HG03025 (cell line): ENCODE measurements around the gene ESYT2.

ENCODE experiments used
- ATAC-seq: cut with Tn5 transposase; IDR thresholded peaks from one replicate; pipeline ENCODE4 v1.9.1; 2021; ENCODE audit warnings: mild to moderate bottlenecking, moderate library complexity; ENCODE audit not compliant: unreplicated experiment, low FRiP score

ESYT2 gene

DNA sequence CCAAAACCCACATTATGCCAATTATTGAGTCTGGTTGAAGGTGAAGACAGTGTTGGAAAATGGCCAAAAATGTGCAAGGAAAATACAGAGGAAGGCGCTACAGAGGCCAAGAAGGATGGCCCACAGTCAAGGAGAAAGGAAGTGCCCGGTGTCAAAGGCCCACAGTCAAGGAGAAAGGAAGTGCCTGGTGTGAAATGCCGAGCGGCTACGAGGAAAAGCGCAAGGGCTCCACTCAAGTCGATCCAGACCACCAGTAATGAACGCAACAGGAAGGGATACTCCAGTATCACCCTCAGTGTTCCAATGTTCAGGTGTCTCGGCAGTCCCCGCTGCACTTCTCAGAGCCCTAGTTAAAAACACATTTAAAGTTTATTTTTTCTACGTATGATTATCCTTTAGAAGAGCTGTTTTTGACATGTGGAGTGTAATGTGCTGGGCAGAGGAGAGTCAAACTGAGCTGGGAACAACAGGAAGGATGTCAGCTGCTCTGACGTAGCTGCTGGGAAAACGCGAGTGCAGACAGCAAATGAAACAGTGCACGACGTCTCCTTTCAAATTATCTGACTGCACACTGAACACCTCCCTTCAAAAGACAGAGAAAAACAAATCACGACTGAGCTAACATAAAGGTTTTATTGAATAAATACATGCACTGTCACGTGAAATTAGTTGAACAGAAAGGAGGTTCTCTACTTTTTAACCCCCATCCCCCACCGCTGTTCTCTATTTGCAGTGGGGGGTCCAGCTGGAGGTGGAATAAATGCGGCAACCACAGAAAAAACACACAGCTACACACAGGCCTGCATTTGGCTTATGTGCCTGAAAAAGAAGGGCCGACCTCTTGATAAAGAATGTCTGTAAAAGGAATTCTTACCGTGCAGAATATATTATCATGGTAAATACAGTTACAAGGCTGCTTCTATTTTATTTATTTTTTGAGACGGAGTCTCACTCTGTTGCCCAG, 98.6 kb downstream of the ESYT2 start:
- no peak for ATAC-seq

DNA sequence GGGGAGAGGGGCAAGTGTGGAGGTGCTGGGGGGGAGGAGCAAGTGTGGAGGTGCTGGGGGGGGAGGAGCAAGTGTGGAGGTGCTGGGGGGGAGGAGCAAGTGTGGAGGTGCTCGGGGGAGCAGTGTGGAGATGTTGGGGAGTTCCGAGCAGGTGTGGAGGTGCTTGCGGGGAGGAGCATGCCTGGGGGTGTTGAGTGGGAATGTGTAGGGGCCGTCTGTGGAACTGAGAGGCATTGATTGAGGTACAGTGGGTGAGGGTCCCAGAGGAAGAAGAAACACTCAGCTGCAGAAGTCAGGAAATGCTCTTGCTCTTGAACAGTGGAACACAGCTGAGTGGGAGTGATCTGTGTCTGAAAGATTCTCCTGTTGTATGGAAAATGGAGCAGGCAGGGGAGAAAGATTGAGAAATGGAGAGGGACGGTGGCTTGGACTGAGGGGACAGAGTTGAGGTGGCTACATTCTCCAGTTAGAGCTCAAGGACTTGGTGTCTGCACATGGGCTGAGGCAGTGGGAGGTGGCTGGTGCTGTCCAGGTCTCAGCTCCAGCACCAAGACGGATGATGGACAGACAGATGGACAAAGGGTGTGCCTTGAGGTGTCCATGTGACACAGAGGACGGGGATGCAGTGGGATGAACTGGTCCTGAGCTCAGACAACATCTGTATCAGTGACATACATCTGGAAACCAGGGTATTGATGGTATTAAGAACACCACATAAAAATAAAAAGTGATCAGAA, 99.5 kb downstream of the ESYT2 start:
- ATAC-seq: no peak

DNA sequence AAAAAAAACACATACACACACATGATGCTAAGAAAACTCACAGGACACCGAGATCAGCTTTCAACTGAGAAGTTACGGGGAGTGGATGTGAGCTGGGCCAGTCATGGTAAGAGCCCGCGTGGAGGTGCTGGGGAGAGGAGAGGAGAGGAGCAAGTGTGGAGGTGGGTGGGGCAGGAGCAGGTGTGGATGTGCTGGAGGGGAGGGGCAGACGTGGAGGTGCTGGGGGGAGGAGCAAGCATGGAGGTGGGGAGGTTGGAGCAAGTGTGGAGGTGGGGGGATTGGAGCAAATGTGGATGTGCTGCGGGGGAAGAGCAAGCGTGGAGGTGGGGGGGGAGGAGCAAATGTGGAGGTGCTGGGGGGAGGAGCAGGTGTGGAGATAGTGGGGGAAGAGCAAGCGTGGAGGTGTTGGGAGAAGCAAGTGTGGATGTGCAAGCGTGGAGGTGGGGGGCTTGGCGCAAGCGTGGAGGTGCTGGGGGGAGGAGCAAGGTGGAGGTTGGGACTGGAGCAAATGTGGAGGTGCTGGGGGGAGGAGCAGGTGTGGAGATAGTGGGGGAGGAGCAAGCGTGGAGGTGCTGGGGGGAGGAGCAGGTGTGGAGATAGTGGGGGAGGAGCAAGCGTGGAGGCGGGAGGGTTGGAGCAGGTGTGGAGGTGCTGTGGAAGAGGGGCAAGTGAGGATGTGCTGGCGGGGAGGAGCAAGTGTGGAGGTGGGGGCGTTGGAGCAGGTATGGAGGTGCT, 100.2 kb downstream of the ESYT2 start:
- ATAC-seq: no peak

DNA sequence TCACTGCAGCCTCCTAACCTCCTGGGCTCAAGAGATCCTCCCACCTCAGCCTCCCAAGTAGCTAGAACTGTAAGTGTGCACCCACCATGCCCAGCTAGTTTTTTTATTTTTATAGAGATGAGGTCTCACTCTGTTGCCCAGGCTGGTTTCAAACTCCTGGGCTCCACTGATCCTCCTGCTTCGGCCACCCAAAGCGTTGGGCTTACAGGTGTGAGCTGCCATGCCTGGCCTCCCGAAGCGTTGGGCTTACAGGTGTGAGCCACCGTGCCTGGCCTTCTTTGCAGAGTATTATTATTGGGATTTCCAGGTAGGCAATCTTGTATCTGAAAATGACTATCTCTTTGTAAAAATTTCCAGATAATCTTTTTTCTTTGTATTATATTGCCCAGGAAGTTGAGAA, 101.6 kb downstream of the ESYT2 start:
- no peak for ATAC-seq

DNA sequence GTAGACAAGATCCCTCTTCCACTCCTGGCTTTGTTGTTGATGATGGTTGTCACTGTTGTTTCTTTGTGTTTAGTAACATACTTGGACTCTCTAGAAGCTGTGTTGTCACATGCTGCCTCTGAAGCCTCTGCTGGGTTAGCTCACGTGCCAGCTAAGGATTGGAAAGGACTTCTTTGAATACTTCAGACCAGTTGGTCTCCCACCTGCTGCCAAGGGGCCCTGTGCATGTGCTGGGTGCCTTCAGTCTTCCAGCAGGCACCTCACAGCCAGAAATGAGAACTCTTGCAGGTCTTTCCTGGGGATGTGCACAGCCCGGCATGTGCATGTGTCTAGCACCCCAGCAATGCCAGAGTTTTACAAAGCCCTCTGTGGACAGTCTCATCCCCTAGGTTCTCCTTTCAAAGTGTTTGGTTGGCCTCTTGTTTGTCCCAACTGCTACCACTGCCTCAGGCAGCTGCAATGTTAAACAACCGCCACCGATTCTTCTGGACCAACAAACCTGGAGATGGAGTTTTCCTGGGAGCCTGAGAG, 103.0 kb downstream of the ESYT2 start:
- ATAC-seq: no peak

DNA sequence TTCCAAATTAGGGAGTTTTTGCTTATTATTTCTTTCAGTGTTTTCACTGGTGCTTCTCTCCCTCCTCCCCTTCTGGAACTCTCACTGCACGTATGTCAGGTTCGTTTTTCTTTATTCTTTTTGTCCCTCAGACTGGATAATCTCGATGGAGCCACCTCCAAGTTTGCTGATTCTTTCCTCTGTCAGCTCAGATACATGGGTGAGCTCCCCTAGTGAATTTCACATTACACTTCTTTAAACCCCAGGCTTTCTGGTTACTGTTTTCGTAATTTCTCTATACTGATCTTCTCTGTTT, 103.9 kb downstream of the ESYT2 start:
- no peak for ATAC-seq

DNA sequence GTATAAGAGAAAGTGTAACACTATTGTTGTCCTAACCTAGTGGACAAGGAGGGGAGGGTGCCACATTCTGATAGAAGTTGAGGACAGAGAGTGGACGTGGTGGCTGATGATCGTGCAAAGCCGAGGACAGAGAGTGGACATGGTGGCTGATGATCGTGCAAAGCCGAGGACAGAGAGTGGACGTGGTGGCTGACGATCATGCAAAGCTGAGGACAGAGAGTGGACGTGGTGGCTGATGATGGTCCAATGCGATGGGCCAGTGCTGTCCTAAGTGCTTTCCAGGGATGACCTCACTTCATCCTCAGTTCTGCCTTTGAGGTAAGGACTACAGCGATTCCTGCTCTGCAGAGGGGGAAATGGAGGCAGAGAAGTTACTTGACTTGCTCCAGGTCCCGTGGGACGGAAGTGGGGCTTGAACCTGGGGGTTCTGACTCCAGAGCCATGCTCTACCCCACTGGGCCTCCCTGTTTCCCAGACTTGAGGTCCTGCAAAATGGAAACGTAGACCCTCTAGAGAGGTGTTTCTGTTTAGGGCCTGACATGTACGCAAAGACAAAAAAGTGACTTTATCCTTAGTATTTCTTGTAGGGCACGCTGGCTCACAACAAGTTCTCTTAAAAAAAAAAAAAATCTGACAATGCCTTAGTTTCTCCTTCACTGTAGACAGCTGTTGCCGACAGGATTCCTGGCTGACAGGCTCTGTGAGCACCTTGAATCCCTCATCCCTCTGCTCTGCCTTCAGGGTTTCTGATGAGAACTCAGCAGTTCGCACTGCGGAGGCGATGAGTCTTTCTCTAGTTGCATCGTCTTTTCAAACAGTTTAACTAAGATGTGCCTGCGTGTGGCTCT, 104.4 kb downstream of the ESYT2 start:
- no peak for ATAC-seq

DNA sequence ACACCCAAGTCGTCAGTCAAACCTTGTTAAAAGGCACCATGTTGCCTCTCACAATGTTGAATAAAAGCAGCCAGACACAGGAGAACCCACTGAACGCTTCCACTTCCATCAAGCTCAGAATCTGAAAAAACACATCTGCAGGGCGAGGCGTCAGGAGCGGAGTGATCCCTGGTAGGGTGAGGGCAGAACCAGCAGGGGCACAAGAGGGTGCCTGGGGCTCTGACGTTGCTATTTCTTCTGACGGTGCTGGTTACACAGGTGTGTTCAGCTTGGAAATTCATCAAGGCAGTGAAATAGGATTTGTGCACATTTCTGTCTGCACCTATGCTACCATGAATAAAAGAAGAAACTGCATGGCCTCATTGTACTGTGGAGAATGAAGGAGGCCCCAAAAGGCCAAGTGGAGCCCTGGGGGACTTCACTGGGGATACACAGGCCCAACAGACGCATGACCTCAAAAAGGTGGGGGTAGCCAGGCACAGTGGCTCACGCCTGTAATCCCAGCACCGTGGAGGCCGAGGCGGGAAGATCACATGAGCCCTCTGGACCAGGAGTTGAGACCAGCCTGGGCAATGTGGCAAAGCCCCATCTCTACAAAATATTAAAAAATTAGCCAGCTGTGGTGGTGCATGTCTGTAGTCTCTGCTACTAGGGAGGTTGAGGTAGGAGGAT, 105.5 kb downstream of the ESYT2 start:
- ATAC-seq: no peak

DNA sequence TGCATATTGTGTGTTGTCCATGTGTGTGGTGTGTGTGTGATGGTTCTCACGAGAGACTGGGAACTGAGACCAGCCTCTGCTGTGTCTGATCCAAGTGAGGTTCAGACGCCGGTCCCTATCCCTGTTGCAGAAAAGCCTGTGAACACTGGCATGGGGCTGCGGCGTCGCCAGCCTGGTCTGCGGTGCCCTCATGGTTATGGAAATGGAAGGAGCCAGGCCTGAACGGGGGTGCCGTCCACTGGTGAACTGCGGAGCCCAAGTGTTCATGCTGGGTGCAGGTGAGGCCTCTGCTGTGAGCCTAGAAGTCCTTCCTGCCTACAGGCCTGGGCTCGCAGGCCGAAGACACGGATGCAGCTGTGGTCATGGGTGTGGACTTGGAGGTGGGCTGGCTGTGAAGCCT, 106.0 kb downstream of the ESYT2 start:
- ATAC-seq: no peak

DNA sequence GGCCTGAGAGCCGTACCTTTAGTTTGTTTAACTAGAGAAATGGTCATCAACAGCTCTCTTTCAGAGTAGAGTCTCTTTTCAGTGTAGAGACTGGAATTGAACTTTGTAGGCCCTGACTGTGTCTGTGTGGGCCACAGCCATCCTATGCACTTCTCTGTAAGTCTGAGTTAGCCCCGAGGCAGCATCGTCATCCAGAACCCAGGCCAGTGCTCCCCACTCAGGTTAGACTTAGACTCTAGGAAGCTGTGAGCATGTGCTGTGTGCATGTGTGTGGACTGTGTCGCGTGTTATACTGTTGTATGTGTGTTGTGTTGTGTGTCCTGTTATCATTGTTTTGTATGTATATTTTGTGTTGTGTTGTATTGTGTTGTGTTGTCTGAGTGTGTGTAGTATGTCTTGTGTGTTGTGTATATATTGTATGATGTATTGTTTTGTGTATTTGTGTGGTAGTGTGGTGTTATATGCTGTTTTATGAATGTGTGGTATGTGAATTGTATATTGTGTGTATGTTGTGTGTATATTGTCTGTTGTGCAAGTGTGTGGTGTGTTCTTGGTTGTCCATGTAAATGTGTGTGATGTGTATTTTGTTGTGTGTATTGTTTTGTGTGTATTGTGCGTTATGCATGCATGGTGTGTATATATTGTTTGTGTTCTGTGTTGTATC, 106.6 kb downstream of the ESYT2 start:
- ATAC-seq: no peak

DNA sequence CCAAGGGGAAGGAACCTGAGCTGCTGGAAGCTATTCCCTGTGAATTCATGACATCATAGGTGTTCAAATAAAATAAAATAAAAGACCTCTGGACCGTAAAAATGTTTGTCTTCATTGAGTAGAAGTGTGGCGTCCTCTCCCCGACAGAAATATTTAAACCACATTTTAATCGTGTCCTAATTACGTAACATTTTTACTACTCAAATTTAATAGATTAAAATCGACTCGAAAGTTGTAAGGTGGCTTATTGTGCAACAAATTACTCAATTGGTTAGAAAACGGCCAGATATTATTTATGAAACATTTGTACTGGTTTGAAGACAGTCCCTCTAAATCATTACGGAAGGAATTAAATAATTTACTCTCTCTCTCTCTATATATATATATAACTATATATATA, 109.2 kb downstream of the ESYT2 start:
- no peak for ATAC-seq

DNA sequence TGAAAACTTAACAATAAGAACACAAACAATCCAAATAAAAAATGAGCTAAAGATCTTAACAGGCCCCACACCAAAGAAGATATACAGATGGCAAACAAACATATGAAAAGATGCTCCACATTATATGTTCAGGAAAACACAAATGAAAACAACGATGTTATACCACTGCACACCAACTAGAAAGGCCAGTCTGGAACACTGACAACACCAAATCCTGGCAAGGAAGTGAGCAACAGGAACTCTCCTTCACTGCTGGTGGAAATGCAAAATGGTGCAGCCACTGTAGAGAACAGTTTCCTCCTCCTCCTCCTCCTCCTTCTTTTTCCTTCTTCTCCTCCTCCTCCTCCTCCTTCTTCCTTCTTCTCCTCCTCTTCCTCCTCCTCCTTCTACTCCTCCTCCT, 112.5 kb downstream of the ESYT2 start:
- no peak for ATAC-seq

DNA sequence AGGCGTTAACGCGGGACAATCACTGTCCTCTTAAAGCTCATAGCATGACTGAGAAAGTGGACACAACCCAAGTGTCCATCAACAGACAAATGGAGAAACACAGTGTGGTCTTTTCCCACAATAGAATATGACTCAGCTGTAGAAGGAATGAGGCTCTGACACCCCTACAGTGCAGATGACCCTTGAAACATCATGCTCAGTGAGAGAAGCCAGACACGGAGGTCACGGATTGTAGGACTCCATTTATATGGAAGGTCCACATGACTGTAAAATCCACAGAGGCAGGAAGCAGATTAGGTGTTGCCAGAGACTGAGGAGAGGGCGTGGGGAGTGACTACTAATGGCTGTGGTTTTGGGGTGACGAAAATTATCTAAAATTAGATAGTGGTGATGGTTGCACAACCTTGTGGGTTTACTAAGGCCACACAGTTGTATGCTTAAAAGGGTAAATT, 118.6 kb downstream of the ESYT2 start:
- no peak for ATAC-seq

DNA sequence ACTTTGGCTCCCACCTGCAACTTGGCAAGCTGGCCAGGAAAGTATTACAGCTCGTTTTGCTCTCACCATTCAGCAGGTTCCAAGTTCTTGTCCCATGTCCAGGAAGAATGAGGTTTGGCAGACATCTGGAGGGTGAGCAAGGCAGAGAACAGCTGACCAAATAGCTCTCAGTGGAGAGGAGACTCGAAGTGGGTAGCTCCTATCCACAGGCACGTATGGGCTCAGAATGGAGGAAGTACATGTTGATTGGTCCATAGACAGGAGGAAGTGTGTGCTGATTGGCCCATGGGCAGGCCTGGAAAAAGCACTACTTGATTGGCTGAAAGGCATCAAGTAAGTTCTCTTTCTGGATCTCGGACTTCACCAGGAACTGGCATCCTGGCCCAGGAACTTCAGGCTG, 121.7 kb downstream of the ESYT2 start:
- ATAC-seq: no peak

DNA sequence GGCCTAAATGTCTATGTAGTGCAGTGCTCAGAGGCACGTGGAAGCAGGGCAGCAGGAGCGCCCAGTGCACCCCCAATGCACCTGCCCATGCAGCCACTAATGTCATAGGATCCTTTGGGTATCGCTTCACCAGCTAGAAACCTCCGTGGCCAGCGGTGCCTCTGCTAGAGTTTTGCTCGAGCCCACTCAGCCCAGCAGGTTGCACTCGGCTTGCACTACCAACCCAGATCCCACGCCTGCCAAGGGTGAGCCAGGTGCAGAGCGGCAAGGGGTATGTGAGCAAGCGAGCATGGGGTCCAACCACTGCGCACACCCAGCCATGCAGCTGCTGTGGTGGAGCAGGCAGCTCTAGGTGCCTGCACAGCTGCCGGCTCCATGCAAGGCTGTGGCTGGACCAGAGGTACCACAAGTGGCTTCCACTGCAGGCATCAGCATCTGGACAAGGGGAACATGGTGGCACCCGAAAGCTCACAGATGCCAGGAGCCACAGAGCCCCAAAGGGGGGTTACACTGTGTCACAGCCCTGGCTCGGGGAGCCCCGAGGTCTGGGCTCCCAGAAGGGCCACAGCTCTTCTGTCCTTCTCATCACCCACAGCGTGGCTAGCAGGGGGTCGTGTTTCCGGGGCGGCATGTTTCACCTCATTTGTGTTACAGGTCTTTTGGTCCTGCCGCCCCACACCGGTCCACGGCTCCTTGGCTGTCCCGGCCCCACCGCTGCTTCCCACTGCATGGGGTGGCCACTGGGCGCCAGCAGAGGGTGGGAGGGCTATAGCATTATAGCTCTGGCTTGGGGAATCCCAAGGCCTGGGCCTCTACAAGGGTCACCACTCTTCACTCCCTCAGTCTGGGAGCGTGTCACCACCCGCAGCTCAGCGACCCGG, 122.4 kb downstream of the ESYT2 start:
- ATAC-seq: no peak

DNA sequence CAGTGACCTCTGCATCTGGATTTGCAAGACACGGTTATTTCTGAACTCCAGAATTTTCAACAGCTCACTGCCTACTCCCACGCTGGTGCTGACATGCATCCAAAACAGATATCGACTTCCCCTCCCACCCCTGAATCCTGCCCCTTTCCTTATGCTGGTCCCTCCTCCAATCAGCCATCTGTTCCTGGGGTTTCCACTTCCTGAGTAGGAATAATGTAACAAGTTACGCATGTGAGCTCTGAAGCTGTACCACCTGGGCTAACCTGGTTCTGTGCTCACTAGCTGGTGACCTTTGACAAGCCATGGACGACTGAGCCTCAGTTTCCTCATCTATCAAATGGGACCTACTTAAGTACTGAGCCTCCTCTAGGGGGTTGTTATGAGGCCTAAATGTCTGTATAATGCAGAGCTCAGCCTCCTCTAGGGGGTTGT, 123.0 kb downstream of the ESYT2 start:
- no peak for ATAC-seq

DNA sequence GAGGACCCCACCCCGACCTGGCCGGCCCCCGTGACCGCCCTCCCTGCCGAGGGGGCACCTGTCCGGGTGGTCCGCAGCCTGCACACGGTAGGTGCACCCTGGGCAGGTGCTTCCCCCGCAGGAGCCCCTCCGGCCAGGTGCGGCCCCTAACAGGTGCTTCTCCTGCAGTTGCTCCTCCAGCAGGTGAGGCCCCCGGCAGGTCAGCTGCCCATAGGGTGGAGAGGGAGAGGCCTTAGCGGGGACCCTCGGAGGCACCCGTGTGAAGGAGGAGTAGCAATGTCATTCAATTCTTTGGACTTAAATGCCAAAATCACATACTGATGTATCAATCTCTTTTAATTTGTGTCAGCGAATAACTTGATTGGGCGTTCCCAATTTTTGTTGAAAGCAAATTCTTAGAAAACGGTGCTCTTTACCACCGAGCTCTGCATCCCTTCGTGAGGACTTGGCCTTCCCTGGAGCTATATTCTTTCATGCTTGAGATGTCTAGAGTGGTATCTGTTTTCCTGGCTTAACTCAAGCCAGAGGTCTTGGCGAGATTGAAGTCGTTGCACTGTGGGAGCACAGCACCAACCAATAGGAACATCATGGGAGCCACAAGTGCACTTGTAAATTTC, 124.0 kb downstream of the ESYT2 start:
- no peak for ATAC-seq
